ENCODE results near the gene CEACAM4. TPM values are rescaled to one million over a fixed set of nuclear protein-coding genes. Genes with fewer than 3 reads are reported as not detected.

Gene CEACAM4
- total RNA-seq (under 1 TPM in 6 of 10 donors, not detected in 4; 0.23 to 0.66 (median 0.46) TPM), polyA plus RNA-seq (under 1 TPM; 0.29 to 0.48 TPM)
- long read RNA-seq, donor 1: 0 reads
- long read RNA-seq, donor 2: 0 reads
- long read RNA-seq, donor 3: 0 reads

- Histone ChIP-seq H3K27me3 (peaks cover 0 to 28% (median 10%) of the 10 kb centered on the region in 7 donors), H3K9me3 (peaks cover 0 to 22% (median 15%) of the 10 kb centered on the region in 11 donors), H3K4me1 (peaks cover 0 to 22% (median 0%) of the 10 kb centered on the region in 9 donors), H3K4me3 (peak within 1 kb of the TSS in 5 of 10 donors; percentile 24 to 52 (median 28)), H3K27ac (peak within 1 kb of the TSS in 2 of 10 donors; percentile 64 to 89), H3K36me3 (no peaks in the 10 kb centered on the region)
- DNase-seq (peak; percentile 25 to 32), ATAC-seq (peak in 7 of 8 donors; percentile 42 to 82 (median 75))
- TF ChIP-seq CTCF (IDR thresholded peaks at IDR 0.05): no peak
- intact Hi-C loops (cut with DNase I): no loop called here
- WGBS, 2 donors: 35 to 41% methylated on average over 7 of the region's 7 CpGs
Observed at GRCh38 chr19:41626877-41627276, at the start of gene CEACAM4. Gene CEACAM4, minus strand, starts transcription at chr19:41627074. Its CDS starts 111 bp downstream, at chr19:41626963.

- H3K9me3 ChIP-seq: peaks cover 0 to 14% (median 3%) of the 10 kb centered on the region in 11 donors
- H3K4me3 ChIP-seq: no peak overlapping the region
- H3K27me3 ChIP-seq: peaks cover 0 to 81% (median 57%) of the 10 kb centered on the region in 7 donors
- intact Hi-C loops (cut with DNase I): no loop called here
- H3K4me1 ChIP-seq: no peaks in the 10 kb centered on the region
- WGBS, 2 donors: 65 to 73% methylated on average over 5 of the region's 5 CpGs
- H3K27ac ChIP-seq: no peak overlapping the region
- H3K36me3 ChIP-seq: no peaks in the 10 kb centered on the region
- ATAC-seq (no peak), DNase-seq (no peak)
- TF ChIP-seq CTCF (IDR thresholded peaks at IDR 0.05): no peak
Observed at GRCh38 chr19:41671486-41671885, 44.6 kb upstream of the CEACAM4 start.

- H3K27me3 ChIP-seq: peaks cover 0 to 74% (median 50%) of the 10 kb centered on the region in 7 donors
- no peak for ATAC-seq
- DNase-seq: no peak
- no peaks in the 10 kb centered on the region for H3K36me3 ChIP-seq
- no peak for TF ChIP-seq CTCF (IDR thresholded peaks at IDR 0.05)
- H3K4me1 ChIP-seq: no peaks in the 10 kb centered on the region
- peaks cover 0 to 22% (median 10%) of the 10 kb centered on the region in 11 donors for H3K9me3 ChIP-seq
- intact Hi-C loops (cut with DNase I): no loop called here
- H3K4me3 ChIP-seq: no peak overlapping the region
- H3K27ac ChIP-seq: no peak overlapping the region
Observed at GRCh38 chr19:41670755-41671154, 43.9 kb upstream of the CEACAM4 start.

GRCh38 chr19:41668315-41668714, 41.4 kb upstream of the CEACAM4 start:
- DNase-seq: no peak
- WGBS, 2 donors: 68 to 72% methylated on average over 1 of the region's 1 CpG
- ATAC-seq: no peak
- H3K4me1 ChIP-seq: no peaks in the 10 kb centered on the region
- H3K9me3 ChIP-seq: peaks cover 0 to 46% (median 27%) of the 10 kb centered on the region in 11 donors
- no peak overlapping the region for H3K27ac ChIP-seq
- H3K4me3 ChIP-seq: no peak overlapping the region
- no peaks in the 10 kb centered on the region for H3K36me3 ChIP-seq
- TF ChIP-seq CTCF (IDR thresholded peaks at IDR 0.05): no peak
- intact Hi-C loops (cut with DNase I): no loop called here
- H3K27me3 ChIP-seq: peaks cover 0 to 52% (median 36%) of the 10 kb centered on the region in 7 donors
